OCI-LY3 (cell line): ENCODE data around the gene HMG20A.

Source experiments
- EZH2phosphoT487 ChIP-seq: fragments of 200-600 bp; shearing (Covaris generic); IDR thresholded peaks from 2 replicates; pipeline ENCODE4 v1.6.1; 2018; ENCODE audit warnings: antibody characterized with exemption, mixed run types, low read depth
- TF ChIP-seq, protein P1 (sequence below): fragments of 200-600, 300-600 bp; sonication (generic); IDR thresholded peaks from 2 replicates; pipeline ENCODE4 v1.5.1; 2014; ENCODE audit warnings: antibody characterized with exemption, low read length, low read depth

DNA sequence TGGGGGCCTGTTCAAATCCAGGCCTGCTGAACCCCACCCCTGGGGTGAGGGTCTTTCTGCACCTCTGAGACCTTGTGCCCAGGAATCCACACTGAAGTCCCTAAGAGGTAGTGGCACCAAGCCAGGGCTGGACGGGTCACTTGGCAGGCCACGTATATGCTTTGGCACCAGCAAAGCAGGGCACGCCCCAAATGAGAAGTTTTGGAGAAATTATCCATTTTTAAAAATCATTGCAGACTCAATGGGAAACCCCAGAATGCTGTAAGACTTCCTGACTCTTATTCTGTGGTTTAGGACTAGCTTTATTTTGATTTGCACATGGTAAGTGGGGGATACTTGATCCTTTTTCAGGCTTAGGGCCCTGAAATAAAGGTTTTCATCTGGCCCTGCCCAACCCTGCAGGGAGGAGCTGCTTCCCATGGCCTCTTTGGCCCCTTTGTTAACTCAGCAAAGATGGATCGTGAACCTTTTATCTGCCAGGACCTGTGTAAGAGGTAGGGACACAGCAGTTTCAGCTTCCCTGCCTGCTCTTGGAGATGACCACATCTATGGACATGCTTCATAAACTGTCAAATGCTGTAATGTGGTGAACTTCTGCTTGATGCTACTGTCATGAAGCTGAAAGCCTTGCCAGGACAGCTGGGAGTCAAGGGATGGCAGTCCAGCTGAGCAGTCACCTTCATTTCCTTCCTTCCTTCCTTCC is 88.0 kb downstream of the HMG20A start:
- TF ChIP-seq, protein P1, sequence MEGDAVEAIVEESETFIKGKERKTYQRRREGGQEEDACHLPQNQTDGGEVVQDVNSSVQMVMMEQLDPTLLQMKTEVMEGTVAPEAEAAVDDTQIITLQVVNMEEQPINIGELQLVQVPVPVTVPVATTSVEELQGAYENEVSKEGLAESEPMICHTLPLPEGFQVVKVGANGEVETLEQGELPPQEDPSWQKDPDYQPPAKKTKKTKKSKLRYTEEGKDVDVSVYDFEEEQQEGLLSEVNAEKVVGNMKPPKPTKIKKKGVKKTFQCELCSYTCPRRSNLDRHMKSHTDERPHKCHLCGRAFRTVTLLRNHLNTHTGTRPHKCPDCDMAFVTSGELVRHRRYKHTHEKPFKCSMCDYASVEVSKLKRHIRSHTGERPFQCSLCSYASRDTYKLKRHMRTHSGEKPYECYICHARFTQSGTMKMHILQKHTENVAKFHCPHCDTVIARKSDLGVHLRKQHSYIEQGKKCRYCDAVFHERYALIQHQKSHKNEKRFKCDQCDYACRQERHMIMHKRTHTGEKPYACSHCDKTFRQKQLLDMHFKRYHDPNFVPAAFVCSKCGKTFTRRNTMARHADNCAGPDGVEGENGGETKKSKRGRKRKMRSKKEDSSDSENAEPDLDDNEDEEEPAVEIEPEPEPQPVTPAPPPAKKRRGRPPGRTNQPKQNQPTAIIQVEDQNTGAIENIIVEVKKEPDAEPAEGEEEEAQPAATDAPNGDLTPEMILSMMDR, result no peak
- no peak for TF ChIP-seq EZH2phosphoT487
